GM12873 (cell line): Measurements from ENCODE around the gene CSNK1E.

Experiments
- TF ChIP-seq, protein P1 (sequence below): IDR thresholded peaks from 2 replicates; pipeline ENCODE4 v1.5.1; 2012; ENCODE audit warnings: low read depth, mild to moderate bottlenecking, moderate library complexity, low read length, control low read depth; ENCODE audit not compliant: insufficient read depth; ENCODE audit errors: missing control alignments

CSNK1E gene

DNA sequence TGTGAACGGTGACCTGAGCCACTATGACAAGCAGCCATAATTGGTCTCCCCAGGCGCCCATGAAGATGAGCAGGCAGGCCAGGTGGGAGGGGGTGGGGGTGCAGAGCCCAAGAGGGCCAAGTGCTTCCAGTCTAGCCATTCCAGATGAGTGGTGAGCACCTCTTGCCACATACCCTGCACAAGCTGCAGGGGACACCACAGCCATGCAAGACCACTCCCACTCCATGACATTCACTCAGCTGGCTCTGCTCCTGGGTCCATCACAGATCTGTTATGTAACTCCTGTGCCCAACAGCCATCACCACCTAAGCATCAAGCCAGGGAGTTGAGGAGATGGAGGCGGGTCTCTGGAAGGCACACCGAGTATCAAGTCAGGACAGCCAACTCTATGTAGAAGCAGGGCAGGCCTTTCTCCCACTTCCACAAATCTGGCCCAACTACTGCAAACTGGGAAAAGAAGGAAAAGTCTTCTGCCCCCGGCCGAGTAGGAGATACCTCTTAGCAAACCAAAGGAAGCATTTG is 52.9 kb downstream of the CSNK1E start:
- TF ChIP-seq, protein P1, sequence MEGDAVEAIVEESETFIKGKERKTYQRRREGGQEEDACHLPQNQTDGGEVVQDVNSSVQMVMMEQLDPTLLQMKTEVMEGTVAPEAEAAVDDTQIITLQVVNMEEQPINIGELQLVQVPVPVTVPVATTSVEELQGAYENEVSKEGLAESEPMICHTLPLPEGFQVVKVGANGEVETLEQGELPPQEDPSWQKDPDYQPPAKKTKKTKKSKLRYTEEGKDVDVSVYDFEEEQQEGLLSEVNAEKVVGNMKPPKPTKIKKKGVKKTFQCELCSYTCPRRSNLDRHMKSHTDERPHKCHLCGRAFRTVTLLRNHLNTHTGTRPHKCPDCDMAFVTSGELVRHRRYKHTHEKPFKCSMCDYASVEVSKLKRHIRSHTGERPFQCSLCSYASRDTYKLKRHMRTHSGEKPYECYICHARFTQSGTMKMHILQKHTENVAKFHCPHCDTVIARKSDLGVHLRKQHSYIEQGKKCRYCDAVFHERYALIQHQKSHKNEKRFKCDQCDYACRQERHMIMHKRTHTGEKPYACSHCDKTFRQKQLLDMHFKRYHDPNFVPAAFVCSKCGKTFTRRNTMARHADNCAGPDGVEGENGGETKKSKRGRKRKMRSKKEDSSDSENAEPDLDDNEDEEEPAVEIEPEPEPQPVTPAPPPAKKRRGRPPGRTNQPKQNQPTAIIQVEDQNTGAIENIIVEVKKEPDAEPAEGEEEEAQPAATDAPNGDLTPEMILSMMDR: no peak

DNA sequence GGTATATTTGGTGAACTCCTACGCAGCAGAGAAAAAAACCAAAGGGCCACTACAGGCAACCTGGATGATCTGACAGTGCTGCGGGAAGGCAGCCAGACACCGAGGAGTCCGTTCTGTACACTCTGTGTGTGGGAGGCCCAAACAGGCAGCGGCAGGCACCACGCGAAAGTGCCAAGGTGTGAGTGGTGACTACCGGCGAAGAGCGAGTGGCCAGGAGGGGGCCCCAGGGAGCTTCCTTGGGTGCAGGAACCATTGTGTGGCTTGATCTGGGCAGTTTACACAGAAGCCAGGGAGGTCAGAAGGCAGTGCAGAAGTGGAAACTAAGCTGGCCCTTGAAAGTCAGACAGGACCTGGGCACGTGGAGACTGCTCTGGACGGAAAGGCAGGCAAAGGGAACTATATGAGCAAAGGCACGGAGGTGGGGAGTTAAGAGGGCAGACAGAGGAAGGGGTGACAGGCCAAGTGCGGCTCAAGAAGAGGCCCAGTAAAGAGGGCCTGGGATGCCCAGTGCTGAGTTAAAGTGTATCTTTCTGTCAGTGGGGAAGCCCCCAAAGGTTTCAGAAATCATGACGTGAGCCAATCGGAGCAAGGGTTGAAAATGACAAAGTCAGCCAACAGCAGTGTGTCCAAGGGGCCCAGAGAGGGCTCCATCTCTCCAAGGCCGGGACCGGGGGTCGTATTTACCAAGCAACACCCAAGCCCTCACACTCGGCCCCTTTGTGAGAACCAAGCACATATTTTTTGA is 55.0 kb downstream of the CSNK1E start:
- TF ChIP-seq, protein P1: peak; percentile 85

DNA sequence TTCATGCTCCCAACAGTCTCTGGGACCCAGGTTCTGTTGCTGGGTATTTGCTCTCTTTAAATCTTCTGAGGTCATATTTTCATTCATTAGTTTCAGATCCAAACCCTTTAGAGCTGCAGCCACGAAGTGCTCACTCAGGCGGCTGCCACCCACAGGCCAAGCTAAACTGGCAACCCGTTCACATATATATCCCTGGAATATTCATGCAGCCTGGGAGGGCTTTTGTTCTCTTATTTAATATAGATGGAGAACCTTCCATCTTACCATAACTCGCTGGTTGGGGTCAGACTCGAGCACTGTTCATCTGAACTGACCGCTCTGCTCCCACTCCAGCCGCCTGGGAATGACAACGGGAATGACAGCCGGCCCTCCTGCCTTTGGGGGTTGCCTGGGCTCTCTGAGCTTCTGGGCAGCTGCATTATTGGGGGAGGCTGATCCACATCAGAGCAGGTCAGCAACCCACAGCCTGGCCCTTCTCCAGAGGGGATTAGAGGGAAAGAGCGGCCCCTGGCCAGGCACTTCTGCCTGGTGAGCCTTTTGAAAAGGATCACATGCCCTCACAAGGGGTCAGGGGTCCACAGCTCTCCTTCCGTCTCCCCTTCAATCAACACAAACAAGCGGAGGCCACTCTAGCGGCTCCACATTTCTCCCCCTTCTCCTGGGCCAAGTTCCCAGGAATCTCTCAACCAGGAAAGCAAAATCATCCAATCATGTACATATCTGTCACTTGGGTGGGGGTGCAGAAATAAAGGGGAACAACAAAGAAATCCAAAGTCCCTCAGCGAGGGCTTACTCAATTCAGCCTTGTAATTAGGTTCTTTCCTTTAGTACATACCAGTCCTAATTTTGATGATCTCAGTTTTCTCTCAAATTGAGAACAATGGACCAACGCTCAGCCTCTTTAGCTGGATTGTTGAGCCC is 56.2 kb downstream of the CSNK1E start:
- TF ChIP-seq, protein P1: peak; percentile 33

DNA sequence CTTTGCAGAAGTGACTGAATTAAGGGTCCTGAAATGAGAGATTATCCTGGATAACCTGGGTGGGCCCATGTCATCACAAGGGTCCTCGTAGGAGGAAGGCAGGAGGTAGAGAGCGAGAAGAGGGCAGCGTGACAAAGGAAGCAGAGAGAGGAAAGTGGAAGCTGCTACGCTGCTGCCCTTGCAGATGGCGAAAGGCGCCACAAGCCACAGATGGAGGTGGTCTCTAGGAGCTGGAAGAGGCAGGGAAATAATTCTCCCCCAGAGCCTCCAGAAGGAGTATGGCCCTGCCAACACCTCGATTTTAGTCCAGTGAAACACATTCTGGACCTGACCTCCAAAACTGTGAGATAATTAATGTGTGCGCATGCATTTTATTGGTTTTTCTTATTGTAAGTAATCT is 57.9 kb downstream of the CSNK1E start:
- TF ChIP-seq, protein P1: no peak

DNA sequence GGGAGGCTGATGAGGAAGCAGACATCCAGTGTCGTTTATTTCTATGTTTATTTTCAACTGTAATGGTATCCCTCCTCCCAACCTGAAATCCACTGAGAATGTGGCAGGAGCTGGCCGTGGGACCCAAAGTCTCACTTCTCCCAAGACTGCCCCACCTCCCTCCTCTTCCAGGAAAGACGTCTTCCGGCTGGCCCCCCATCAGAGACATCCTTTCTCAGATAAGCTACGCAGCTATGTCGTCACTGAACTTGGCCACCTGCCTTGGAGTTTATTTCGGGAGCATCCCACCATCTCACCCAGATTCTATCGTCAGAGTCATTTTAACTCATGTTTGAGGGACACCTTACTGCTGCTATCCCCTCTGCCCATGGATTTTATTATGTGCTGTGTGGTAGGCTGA is 58.3 kb downstream of the CSNK1E start:
- TF ChIP-seq, protein P1: no peak

DNA sequence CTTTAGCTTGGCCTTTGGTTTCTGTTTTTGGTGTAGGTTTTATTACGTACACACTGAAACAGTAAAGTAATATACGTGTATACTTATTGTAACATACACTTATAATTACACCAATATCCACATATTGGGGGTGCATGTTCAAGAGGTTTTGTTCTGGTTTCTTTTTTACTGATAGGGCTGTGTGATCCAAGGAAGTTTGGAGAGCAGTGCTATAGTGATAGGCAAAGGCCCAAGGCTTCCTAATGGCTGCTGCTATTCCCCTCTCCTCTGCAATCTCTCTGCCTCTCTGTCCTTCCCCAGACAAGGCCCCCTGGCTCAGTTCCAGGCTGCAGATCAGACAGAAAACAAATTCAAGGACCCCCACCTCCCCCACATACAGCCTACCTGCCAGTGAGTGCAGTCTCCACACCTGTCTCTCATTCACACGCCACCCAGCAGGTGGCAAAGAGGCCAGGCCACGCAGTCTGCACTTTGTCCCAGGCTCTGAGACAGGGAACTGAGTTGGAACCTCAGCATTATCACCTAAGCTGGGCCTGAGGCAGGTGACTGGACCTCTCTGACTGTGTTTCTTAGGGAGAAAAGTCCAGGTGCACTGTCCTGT is 59.5 kb downstream of the CSNK1E start:
- TF ChIP-seq, protein P1: no peak

DNA sequence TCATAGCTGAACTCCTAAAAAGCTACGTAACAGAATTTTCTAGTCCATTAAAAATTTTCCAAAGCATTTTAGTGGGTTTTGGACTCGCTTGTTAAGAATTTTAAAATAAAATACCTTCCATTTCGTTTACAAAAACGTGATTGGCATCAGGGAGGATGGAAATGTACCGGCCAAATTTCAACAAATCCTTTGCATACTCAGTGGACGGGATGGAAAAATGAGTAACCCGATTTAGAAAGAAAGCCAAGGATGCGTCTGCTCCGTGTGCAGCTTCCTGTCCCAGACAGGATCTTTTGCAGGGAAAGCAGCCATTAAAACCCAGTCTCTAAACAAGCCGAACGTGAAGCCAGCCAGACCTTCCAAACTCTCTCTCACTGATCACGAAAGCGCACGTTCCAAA is 60.1 kb downstream of the CSNK1E start:
- TF ChIP-seq, protein P1: no peak
